ENCODE data around the gene IGF1R. TPM values are rescaled to one million over a fixed set of nuclear protein-coding genes. Genes with fewer than 3 reads are reported as not detected.

Gene IGF1R
- total RNA-seq, 1 experiment from 2014 or later, result 16.3 TPM

DNA sequence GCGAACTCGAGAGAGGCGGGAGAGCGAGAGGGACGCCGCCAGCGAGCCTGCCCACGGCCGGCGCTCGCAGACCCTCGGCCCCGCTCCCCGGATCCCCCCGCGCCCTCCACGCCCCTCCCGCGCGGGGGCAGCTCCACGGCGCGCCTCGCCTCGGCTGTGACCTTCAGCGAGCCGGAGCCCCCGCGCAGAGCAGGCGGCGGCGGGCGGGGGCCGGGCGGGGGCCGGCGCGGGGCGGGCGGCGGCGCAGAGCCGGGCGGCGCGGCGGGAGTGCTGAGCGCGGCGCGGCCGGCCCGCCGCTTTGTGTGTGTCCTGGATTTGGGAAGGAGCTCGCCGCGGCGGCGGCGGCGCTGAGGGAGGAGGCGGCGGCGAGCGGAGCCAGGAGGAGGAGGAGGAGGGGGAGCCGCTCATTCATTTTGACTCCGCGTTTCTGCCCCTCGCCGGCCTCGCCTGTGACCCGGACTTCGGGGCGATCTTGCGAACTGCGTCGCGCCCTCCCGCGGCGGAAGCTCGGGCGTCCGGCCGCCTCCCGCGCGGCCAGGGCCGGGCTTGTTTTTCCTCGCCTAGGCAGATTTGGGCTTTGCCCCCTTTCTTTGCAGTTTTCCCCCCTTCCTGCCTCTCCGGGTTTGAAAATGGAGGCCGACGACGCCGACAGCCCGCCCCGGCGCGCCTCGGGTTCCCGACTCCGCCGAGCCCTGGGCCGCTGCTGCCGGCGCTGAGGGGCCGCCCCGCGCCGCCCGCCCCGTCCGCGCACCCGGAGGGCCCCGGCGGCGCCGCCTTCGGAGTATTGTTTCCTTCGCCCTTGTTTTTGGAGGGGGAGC, 524 bp downstream of the IGF1R start:
- peak; percentile 43 for TF ChIP-seq ZFX (IDR thresholded peaks at IDR 0.05)
- TF ChIP-seq FOSL1 (IDR thresholded peaks at IDR 0.05; ENCODE audit: low read depth), result no peak
- TF ChIP-seq, protein P1, sequence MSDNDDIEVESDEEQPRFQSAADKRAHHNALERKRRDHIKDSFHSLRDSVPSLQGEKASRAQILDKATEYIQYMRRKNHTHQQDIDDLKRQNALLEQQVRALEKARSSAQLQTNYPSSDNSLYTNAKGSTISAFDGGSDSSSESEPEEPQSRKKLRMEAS (IDR thresholded peaks at IDR 0.05), result 0 out of 2 replicates have a peak, but pooled peaks have one; percentile 12
- TF ChIP-seq CBX3 (IDR thresholded peaks at IDR 0.05; ENCODE audit: low read depth), result no peak
- no peak for TF ChIP-seq ZNF274 (IDR thresholded peaks at IDR 0.05; ENCODE audit: low read depth, low read length)
- no peak for TF ChIP-seq SIN3A (IDR thresholded peaks at IDR 0.05; ENCODE audit: low read depth)
- TF ChIP-seq, protein P2, sequence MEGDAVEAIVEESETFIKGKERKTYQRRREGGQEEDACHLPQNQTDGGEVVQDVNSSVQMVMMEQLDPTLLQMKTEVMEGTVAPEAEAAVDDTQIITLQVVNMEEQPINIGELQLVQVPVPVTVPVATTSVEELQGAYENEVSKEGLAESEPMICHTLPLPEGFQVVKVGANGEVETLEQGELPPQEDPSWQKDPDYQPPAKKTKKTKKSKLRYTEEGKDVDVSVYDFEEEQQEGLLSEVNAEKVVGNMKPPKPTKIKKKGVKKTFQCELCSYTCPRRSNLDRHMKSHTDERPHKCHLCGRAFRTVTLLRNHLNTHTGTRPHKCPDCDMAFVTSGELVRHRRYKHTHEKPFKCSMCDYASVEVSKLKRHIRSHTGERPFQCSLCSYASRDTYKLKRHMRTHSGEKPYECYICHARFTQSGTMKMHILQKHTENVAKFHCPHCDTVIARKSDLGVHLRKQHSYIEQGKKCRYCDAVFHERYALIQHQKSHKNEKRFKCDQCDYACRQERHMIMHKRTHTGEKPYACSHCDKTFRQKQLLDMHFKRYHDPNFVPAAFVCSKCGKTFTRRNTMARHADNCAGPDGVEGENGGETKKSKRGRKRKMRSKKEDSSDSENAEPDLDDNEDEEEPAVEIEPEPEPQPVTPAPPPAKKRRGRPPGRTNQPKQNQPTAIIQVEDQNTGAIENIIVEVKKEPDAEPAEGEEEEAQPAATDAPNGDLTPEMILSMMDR (IDR thresholded peaks at IDR 0.05 in 2 of 3, conservative IDR thresholded peaks at IDR 0.05 in 1 of 3; ENCODE audit: borderline replicate concordance in 1 of 3, insufficient read depth in 1 of 3, low read depth in 2 of 3, low read length in 2 of 3), result 0 out of 6 replicates have a peak, but pooled peaks of 1 of the 3 experiments have one; percentile 7
- TF ChIP-seq POLR2AphosphoS5 (IDR thresholded peaks at IDR 0.05; ENCODE audit: low read depth, low read length), result 0 out of 2 replicates have a peak, but pooled peaks have one; percentile 0
- TF ChIP-seq, protein P3, sequence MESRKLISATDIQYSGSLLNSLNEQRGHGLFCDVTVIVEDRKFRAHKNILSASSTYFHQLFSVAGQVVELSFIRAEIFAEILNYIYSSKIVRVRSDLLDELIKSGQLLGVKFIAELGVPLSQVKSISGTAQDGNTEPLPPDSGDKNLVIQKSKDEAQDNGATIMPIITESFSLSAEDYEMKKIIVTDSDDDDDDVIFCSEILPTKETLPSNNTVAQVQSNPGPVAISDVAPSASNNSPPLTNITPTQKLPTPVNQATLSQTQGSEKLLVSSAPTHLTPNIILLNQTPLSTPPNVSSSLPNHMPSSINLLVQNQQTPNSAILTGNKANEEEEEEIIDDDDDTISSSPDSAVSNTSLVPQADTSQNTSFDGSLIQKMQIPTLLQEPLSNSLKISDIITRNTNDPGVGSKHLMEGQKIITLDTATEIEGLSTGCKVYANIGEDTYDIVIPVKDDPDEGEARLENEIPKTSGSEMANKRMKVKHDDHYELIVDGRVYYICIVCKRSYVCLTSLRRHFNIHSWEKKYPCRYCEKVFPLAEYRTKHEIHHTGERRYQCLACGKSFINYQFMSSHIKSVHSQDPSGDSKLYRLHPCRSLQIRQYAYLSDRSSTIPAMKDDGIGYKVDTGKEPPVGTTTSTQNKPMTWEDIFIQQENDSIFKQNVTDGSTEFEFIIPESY (IDR thresholded peaks at IDR 0.05; ENCODE audit: extremely low read depth, insufficient replicate concordance, low read length), result no peak
- no peak for TF ChIP-seq CEBPB (IDR thresholded peaks at IDR 0.05; ENCODE audit: low read depth)
- Histone ChIP-seq H3K27ac (ENCODE audit: low read depth, low read length) (peak overlapping the region; percentile 51; the same call in 1 of the 2 replicates), H4K20me1 (ENCODE audit: insufficient read depth) (no peaks in the 10 kb centered on the region), H3K4me3 (replicated peaks in 1 of 2; ENCODE audit: low read depth in 1 of 2, low read length in 2 of 2) (peak overlapping the region; percentile 46 to 65), H2AFZ (ENCODE audit: low read depth, low read length, poor library complexity, severe bottlenecking) (no peak overlapping the region), H3K9me2 (ENCODE audit: insufficient read depth) (no peaks in the 10 kb centered on the region), H3K4me1 (ENCODE audit: control insufficient read depth in 1 of 2, insufficient read depth in 2 of 2, low read length in 2 of 2) (peaks cover 3 to 17% of the 10 kb centered on the region in 2 experiments; a peak in 3 of 4 replicates), H3K36me3 (ENCODE audit: control insufficient read depth in 1 of 2, insufficient read depth in 2 of 2, low read length in 2 of 2) (no peaks in the 10 kb centered on the region), H3K9me3 (ENCODE audit: control insufficient read depth in 1 of 2, insufficient read depth in 1 of 2, low read depth in 1 of 2, low read length in 2 of 2) (no peaks in the 10 kb centered on the region), H3K4me2 (ENCODE audit: low read length) (peak overlapping the region; percentile 85), H3K79me2 (ENCODE audit: insufficient read depth, low read length) (no peaks in the 10 kb centered on the region), H3K9ac (ENCODE audit: low read length) (peak overlapping the region; percentile 61), H3K27me3 (ENCODE audit: insufficient read depth, low read length) (peaks cover 52% of the 10 kb centered on the region)
- ChIA-PET CTCF (no interaction called here), RAD21 (ENCODE audit: low non-redundant PET in 1 of 2, low total read pairs in 2 of 2, uncharacterized antibody in 2 of 2, unreplicated experiment in 2 of 2) (interaction anchor here in 1 of 2 experiments (0.7 kb wide), 2 partner anchors 152 to 202 kb away, joined by 3 to 4 read pairs; no protein-coding TSS in a partner anchor), POLR2A (no interaction called here)
- no peak for DNase-seq (ENCODE audit: low read depth, low spot score)
- intact Hi-C loops (cut with micrococcal nuclease), result loop anchor here (1.0 to 5.0 kb wide), 4 partner anchors 78 to 687 kb away; partner anchors contain the start of gene ARRDC4
- ATAC-seq, result peak; percentile 28
- no TSS peak for BruUV-seq (replicated peaks)
